ENCODE data around the gene APOBEC2.

DNA sequence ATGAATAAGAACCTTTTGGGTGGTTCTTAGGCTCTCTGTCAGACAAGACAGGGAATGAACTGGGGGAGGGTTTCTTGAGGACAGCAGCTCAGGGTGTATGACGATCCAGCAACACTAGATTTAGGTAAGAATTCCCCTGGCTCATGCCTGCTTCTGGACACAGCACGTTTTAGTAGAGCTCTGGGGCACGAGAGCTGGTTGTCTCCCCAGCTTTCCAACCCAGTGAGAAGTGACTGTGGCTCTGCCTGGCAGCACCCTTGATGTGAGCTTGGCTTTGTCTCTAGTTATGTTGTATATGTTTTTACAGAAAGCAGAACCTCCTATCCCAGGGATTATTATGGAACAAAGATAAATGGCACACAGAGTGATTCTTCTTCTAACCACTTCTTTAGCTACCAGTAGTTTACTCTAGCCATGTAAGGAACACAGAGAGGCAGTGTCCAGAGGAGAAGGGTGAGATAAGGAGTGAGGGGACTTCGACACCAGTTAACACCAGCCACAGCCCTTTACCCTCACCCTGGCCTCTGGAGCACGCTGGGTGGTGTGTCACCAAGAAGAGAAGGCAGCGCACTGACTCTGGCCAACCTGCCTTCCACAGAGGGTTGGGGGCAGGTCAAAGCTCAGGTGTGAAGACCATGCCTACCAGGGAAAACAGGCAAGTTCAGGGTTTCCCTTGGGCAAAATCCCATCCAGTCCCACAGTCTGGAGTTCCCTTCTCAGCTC, 3.9 kb downstream of the APOBEC2 start:
- TF ChIP-seq TAF1 (IDR thresholded peaks at IDR 0.05; ENCODE audit: low read depth, low read length): no peak
- TF ChIP-seq POLR2A (IDR thresholded peaks at IDR 0.05; ENCODE audit: low read depth, low read length): no peak

Data from GM12891 (cell line).